Measurements from ENCODE around the gene CD99. TPM values are rescaled to one million over a fixed set of nuclear protein-coding genes. Genes with fewer than 3 reads are reported as not detected.

Gene CD99
- total and polyA plus RNA-seq, 9 of the 15 experiments (the other 6 are each of a cell fraction or from before 2014, with no cell fraction given) = 5.0 to 55.3 (median 34.5) TPM

- TF ChIP-seq TSHZ1 (CRISPR knock-in tag; IDR thresholded peaks at IDR 0.05) (no peak), LCOR (CRISPR knock-in tag; IDR thresholded peaks at IDR 0.05) (no peak), MEIS2 (IDR thresholded peaks at IDR 0.05; ENCODE audit: partially characterized antibody) (peak; percentile 30), CBX1 (IDR thresholded peaks at IDR 0.05; ENCODE audit: low read depth) (no peak), ZNF318 (IDR thresholded peaks at IDR 0.05; ENCODE audit: borderline replicate concordance in 1 of 2, low read depth in 1 of 2) (no peak), ZBTB43 (CRISPR knock-in tag; IDR thresholded peaks at IDR 0.05) (no peak), POLR2H (tag; IDR thresholded peaks at IDR 0.05; ENCODE audit: low read depth) (no peak), CXXC5 (CRISPR knock-in tag; IDR thresholded peaks at IDR 0.05) (no peak), FOSL1 (tag; conservative IDR thresholded peaks at IDR 0.05) (peak; percentile 67), FOXP4 (CRISPR knock-in tag; IDR thresholded peaks at IDR 0.05; ENCODE audit: borderline replicate concordance) (no peak)
These were observed 5.7 kb downstream of the CD99 start (continued) for GRCh38 chrX:2696698-2697215.
